HS-27A (cell line): ENCODE results near the gene FBXO11.
A peak's percentile ranks its signal among the peaks of the same experiment; 100 is the strongest.
"Not testable (repeated sequence)": the region's sequence is repeated elsewhere in the genome, so short reads cannot be mapped to it uniquely, and the experiment has no call there.

ENCODE experiments used
- DNase-seq: peaks from one replicate; pipeline ENCODE4 v3.0.0-alpha.2; 2012; ENCODE audit warnings: low read depth, missing footprints

Gene FBXO11

GRCh38 chr2:47897883-47898731 lies 8.2 kb downstream of the FBXO11 start:
- DNase-seq, result no peak

- DNase-seq, result not testable (repeated sequence)
Observed at GRCh38 chr2:47897191-47897882, 9.0 kb downstream of the FBXO11 start.

GRCh38 chr2:47896450-47896968 lies 9.8 kb downstream of the FBXO11 start:
- no peak for DNase-seq

DNA sequence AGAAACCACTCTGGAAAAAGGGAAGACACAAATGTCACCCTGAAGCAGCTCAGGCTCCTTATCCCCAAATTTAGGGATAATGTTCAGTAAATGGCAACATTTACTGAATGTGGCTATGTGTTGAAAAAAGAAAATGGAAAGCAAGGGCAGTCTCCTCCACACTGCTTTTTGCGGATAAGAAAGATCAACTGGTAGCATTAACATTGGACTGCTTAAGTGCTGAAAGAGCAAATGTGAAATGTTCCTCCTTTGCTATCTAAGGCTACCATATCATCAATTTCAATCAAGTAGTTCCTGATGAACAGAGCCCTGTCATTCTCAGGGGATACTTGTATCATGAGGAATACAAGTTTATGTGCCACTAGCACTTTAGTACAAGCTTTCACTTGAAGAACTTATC lies 12.5 kb downstream of the FBXO11 start:
- no peak for DNase-seq

GRCh38 chr2:47892338-47892730 lies 14.0 kb downstream of the FBXO11 start:
- no peak for DNase-seq

GRCh38 chr2:47891369-47892337 lies 14.6 kb downstream of the FBXO11 start:
- DNase-seq, result no peak

- DNase-seq, result no peak
Observed at GRCh38 chr2:47890711-47891368, 15.5 kb downstream of the FBXO11 start.

DNA sequence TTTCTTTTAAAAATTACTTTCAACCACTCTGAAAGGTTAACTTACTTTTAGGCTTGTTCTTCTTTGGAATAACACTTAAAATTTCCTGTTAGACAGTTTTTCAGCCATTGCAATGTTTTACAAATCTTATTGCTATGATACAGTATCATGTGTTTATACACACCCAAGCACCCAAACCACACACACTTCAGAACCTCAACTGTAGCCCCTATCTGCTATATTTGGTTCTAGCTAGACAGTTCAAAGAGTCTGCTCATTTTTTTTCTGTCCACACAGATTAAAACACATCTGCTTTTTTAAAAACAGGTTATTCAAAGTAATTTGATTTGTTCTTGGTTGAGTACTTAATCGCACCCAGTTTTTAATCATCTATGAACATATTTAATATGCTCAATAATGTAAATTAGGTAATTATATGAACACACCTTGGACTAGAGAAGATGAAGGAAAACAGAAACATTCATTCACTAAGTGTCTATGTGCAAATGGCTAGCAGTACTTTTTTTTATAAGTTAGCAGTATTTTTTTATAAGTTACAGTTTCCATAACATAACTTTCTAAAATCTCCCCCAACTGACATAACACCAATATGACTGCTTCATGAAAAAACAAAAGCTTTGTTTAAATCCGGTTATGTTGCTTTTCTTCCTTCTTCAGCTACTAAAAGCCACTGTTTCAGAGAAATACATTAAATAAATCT lies 17.6 kb downstream of the FBXO11 start:
- no peak for DNase-seq

DNA sequence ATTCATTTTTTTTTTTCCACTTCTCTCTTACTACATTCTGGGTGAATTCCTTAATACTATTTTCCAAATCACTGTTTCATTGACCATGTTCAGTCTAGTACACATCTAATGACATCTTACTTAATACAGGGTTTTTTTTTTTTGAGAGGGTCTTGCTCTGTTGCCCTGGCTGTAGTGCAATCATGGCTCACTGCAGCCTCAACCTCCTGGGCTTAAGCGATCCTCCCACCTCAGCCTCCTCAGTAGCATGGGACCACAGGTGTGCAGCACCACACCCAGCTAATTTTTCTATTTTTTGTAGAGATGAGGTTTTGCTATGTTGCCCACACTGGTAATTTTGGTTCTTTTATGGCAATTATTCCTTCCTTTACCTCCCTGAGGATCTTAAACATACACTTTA lies 29.4 kb downstream of the FBXO11 start:
- DNase-seq, result no peak

- DNase-seq, result no peak
Observed at GRCh38 chr2:47872941-47873340, 33.4 kb downstream of the FBXO11 start.

- no peak for DNase-seq
Observed at GRCh38 chr2:47870641-47871540, 35.4 kb downstream of the FBXO11 start.

GRCh38 chr2:47869859-47870595 lies 36.3 kb downstream of the FBXO11 start:
- no peak for DNase-seq

GRCh38 chr2:47868611-47869352 lies 37.5 kb downstream of the FBXO11 start:
- DNase-seq, result no peak

GRCh38 chr2:47867205-47867604 lies 39.1 kb downstream of the FBXO11 start:
- DNase-seq, result peak; percentile 42

- no peak for DNase-seq
Observed at GRCh38 chr2:47864566-47864965, 41.7 kb downstream of the FBXO11 start.

DNA sequence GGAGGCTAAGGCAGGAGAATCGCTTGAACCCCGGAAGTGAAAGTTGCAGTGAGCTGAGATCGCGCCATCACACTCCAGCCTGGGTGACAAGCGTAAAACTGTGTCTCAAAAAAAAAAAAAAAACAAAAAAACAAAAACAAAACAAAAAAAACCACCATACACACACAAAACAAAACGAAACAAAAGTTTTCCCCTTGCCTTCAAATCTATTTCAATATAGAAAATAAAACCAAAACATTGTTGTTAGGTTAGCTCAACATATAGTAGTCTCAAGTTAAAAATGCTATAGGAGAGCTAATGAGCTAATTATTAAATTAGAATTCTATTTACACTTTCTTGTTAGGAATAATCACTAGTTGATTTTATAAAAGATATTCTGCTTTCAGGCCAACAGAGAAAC lies 43.3 kb downstream of the FBXO11 start:
- no peak for DNase-seq

DNA sequence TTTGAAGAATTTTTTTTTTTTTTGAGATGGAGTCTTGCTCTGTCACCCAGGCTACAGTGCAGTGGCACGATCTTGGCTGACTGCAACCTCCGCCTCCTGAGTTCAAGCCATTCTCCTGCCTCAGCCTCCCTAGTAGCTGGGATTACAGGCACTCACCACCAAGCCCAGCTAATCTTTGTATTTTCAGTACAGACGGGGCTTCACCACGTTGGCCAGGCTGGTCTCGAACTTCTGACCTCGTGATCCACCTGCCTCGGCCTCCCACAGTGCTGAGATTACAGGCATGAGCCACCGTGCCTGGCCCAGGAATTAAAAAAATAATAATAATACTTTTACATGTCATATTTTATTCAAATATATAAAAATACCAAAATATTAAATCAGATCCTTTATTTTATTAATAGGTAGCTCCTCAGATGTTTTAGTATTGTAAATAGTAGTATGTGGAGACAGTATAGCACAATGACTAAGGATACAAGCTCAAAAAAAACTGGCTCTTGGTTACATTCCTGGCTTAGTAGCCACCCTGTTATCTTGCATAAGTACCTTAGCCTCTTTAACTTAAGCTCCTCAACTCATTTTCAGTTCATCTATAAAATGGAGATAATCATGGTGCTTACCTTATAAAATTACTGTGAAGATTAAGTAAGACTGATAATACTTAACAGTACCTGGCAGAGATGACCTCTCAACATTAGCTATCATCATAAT lies 53.1 kb downstream of the FBXO11 start:
- not testable (repeated sequence) for DNase-seq

DNA sequence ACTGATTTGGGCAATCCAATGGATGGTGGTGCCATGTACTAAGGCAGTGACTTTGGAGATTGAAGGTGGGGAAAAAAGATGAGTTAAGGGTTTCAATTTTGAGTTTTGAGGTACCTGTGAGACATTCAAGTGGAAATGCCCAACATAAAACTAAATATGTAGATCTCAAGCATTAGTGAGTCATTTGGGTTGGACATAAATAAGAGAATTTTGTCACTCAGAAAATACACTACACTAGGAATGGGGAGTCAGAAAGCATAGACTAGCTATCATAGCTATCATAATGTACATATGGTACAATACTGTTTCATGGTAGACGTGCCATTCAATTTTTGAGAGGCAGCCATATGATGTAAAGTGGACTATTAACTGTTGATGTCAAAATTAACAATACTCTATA lies 56.1 kb downstream of the FBXO11 start:
- DNase-seq, result no peak
